Activated CD8-positive, alpha-beta memory T cell treated with anti-CD3 and anti-CD28 coated beads for 24 hours (primary cell): ENCODE data around the gene COX4I1.
A peak's percentile ranks its signal among the peaks of the same experiment; 100 is the strongest.

Experiments used
- DNase-seq: peaks from one replicate; pipeline ENCODE4 v3.0.0-alpha.2; 2020

COX4I1 gene

GRCh38 chr16:85844169-85844481 lies 44.6 kb downstream of the COX4I1 start:
- no peak for DNase-seq

DNA sequence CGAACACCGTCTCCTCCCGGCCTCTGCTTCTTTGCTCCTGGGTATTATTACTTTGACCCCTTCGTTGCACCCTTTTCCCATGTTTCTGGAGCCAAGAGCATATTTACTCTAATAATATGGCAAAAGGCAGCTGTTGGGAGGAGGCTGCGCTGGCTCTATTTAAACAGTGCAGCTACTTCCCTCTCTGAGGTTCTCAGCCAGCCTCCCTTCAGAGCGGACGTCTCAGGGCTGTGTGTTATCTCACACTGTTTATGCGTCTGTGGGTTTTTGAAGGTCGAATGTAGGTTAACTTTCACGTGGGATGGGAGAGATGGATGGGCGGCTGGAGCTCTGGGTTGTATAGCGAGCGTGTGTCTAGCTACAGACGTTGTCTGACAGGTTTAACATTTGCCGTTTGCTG lies 45.3 kb downstream of the COX4I1 start:
- DNase-seq = no peak

DNA sequence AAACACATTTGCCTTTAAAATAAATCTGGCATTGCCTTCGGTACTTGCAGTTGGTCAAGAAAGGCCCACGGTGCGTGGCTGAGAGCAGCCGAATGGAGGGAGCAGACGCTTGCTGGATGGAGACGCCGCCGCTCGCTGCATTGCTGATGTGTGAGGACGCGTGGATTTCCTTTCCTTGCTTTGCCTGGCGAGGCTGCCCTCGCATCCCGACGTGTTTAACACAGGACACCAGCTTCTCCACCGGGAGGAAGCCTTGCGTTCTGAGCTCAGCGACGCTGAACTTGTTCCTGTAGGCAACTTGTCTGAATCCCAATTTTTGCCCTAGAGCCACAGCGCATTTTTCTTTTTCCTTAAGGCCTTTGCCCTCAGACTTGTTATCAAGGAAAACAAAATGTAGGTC lies 45.8 kb downstream of the COX4I1 start:
- DNase-seq = no peak

DNA sequence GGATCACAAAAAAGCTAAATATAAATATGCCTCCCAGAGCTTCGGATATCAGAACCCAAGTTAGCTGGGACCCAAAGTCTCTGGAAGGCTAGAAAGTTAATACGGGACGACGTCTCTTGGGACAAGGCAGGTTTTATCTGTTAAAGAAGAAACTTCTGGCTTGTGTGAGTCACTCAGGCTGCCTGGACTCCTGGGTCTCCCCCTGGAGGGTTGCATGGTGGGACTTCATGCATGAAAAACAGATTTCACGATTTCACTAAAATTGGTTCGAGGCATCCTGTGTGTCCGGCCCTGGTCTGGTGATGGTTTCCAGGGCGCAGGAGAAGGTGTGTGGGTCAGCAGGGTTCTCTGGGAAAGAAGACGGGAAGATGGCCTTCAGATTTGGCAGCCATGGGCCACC lies 47.0 kb downstream of the COX4I1 start:
- DNase-seq = no peak

GRCh38 chr16:85847036-85847435 lies 47.5 kb downstream of the COX4I1 start:
- no peak for DNase-seq

- DNase-seq = no peak
Measured at GRCh38 chr16:85847681-85848601, 48.4 kb downstream of the COX4I1 start.

GRCh38 chr16:85848986-85849385 lies 49.5 kb downstream of the COX4I1 start:
- DNase-seq = no peak

GRCh38 chr16:85849388-85849787 lies 49.9 kb downstream of the COX4I1 start:
- no peak for DNase-seq

DNA sequence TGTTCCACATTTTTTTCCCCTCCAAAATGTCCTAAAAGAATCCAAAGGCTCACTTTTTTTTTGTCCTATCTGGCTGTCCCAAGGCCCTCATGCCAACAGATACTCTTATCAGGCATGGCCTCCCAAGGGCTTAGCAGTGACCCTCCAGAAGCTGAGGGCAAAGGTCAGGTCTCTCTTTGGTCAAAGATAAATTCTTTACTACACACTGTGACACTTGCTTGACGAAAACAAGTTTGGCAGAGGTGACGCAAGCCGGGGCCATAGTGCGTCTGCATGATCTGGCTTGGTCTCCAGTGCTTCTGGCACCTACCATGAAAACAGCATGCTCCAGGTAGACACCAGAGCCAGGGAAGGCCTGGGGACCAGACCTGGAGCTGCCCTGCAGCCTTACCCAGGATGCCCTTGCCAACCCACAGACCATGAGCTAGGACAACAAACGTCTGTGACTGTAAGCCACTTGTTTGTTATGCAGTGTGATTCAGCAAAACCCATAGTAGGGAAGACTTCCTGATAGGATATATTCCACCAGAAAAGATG lies 50.9 kb downstream of the COX4I1 start:
- DNase-seq = no peak

DNA sequence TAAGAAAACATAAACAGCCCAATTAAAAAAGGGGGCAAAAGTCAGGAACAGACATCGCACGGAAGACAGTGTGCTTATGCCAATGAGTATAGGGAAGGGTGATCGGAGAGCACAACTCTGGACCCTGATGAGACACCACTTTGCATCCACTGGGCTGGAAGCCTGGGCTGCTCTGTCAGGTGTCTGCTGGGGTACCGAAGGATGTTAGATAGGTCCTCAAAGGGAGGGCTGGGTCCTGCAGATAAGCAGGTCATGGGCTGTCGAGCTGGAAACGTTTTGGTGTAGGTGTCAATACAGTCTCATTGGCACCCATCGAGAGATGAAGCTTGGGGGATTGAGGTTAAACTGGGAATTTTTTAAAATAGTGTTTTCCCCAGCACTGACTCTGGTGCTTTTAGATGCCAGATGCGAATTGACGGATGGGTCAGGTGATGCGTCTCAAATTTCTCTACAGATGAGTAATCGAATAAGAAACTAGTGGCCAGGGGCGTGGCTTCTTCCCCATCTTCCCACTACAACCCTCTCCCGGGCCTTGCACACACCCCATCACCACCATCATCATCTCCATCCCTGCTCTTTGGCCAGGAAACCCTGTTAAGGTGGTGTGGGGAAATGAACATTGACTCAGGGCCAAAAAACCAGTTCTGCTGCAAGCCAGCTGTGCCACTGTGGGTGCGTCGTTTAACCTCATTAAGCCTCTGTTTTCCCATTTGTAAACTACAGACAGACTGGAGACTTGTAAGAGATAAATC lies 51.7 kb downstream of the COX4I1 start:
- no peak for DNase-seq

DNA sequence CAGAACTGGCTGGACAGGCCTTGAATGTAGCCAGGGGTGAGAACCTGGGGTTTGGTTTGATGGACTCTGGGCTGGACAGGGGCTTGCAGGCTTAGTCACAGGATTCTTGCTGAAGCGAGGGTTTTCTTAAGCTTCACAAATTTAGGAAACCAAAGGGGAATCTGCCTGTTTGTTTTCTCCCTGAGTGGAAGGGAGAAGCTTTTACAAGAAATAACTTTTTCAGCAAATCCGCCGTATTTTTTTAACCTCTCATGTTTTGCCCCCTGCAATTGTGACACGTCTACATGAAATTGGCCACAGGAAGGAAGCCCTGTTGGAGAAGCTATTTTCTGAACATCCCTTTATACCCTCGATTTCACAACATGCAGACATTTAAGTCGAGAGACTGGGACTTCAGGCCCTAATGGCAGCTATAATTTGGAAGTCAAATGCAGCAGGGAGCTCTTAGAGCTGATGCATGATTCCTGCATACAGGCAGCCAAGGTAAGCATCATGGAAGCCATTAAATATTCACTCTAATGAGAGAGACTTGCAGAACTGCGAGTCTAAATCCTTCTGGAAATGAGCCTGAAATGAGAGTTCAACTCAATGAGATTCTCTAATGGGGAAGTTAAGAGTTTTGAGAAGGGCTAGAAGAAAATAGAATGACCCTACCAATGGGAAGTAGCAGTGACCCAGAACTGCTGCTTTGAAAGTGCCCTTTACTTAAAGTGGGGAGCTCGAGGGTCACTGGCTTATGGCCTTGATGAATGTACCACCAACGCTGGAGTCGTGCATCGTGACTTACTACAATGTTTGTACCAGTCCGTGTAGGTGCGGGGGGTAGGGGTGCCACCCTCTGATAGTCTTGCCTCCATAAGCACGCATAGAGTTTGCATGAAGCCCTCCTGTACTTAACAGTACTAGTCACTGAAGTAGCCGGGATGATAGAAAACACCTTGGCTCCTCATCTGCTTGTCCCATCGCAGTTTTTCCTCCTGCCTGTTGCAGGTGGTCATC lies 54.4 kb downstream of the COX4I1 start:
- peak; percentile 51 for DNase-seq

- no peak for DNase-seq
Measured at GRCh38 chr16:85854935-85855334, 55.4 kb downstream of the COX4I1 start.

GRCh38 chr16:85856079-85856478 lies 56.6 kb downstream of the COX4I1 start:
- peak; percentile 57 for DNase-seq

DNA sequence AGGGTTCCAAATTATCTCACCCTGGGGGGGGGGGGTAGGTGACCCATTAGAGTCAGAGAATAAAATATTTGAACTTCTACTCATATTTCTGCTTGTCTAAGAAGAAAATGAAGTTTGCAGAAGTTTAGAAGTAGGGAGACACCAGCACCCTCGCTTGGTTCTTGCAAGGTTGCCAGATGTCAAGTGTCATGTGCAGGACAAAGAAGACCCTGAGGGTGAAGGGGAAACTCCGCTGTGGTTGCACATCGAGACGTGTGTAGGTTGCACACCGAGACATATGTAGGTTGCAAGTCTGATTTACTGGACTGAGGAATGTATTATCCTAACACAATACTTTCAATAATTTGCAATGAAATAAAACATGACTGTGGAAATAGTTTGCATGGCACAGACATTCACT lies 57.1 kb downstream of the COX4I1 start:
- peak; percentile 56 for DNase-seq
